ENCODE measurements around the gene STK10. TPM values are rescaled to one million over a fixed set of nuclear protein-coding genes. Genes with fewer than 3 reads are reported as not detected.

The STK10 gene
- total RNA-seq, 3 donors from 2014 or later (not counting 1 experiment from before 2014, with no cell fraction given) = 705 to 879 (median 783) TPM

DNA sequence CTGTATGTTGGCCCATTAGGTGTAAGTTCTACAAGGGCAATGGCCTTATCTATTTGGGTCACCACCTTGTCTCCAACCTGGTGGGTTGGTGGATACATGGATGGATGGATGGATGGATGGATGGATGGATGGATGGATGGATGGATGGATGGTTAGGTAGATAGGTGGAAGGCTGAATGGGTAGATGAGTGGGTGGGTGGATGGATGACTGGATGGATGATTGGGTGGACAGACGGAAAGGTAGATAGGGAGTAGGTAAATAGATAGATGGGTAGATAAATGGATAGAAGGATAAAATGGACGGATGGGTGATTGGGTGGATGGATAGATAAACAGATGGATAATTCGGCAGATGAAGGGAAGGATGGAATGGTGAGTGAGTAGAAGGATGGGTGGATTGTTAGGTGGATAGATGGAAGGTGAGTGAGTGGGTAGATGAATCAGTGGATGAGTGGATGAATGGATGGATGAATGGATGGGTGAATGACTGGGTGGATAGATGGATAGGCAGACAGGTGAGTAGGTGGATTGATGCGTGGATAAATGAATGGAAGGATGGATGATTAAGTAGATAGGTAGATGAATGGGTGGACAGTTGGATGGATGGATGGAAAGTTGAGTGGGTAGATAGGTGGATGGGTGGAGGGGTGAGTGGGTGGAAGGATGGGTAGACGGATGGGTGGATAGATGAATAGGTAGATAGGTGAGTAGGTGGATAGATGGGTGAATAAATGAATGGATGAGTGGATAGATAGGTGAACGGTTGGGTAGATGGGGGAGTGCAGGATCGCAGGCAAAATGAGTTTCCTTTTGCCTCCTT is 98.5 kb downstream of the STK10 start:
- H3K4me1 ChIP-seq (ENCODE audit: control insufficient read depth, insufficient read depth, low read length) = peaks cover 7% of the 10 kb centered on the region
- DNase-seq (no peak), ATAC-seq (no peak)
- Mint-ChIP-seq H3K27ac (peak overlapping the region; percentile 7 to 33), H3K9me3 (no peaks in the 10 kb centered on the region), H3K4me1 (peaks cover 8 to 28% of the 10 kb centered on the region in 2 donors), H3K4me3 (no peak overlapping the region), H3K36me3 (no peaks in the 10 kb centered on the region), H3K27me3 (ENCODE audit: low read depth in 2 of 2) (no peaks in the 10 kb centered on the region)
- H3K9me3 ChIP-seq (ENCODE audit: control insufficient read depth, insufficient read depth, low read length) = no peaks in the 10 kb centered on the region
- no peak overlapping the region for H3K27ac ChIP-seq (ENCODE audit: low read length)
- TF ChIP-seq CTCF (IDR thresholded peaks at IDR 0.05) = no peak
- no peaks in the 10 kb centered on the region for H3K27me3 ChIP-seq (ENCODE audit: control insufficient read depth, insufficient read depth, low read length)
- intact Hi-C loops (cut with micrococcal nuclease) = no loop called here
- WGBS (ENCODE audit: insufficient coverage) = 97% methylated on average over 7 of the region's 7 CpGs
- peaks cover 64% of the 10 kb centered on the region for H3K36me3 ChIP-seq (ENCODE audit: control insufficient read depth, insufficient read depth, low read length)
- no peak overlapping the region for H3K4me3 ChIP-seq (ENCODE audit: low read length)

DNA sequence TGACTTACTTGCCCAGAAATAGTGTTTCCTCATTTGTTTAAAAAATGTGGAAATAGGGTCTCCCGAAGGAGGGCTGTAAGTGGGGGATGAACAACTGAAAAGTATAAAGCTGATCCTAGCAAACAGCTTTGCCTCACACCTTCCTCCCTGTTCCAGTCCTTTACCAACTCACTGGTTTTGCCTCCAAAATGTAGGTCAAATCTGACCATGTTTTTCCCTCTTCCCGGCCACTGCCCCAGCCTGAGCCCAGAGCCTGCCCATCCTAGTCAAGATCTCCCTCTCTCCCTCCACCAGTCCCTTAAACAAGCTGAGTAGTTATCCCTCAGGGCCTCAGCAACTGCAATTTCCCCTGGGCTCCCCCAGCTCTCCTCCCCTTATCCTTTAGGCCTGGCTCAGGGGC is 99.2 kb downstream of the STK10 start:
- Mint-ChIP-seq H3K27me3 (ENCODE audit: low read depth in 2 of 2) (no peaks in the 10 kb centered on the region), H3K4me3 (no peak overlapping the region), H3K36me3 (no peaks in the 10 kb centered on the region), H3K9me3 (no peaks in the 10 kb centered on the region), H3K27ac (peak overlapping the region; percentile 7 to 33), H3K4me1 (peaks cover 8 to 28% of the 10 kb centered on the region in 2 donors)
- no peak for DNase-seq
- Histone ChIP-seq H3K36me3 (ENCODE audit: control insufficient read depth, insufficient read depth, low read length) (peaks cover 63% of the 10 kb centered on the region), H3K9me3 (ENCODE audit: control insufficient read depth, insufficient read depth, low read length) (no peaks in the 10 kb centered on the region), H3K4me3 (ENCODE audit: low read length) (no peak overlapping the region), H3K4me1 (ENCODE audit: control insufficient read depth, insufficient read depth, low read length) (peaks cover 7% of the 10 kb centered on the region), H3K27me3 (ENCODE audit: control insufficient read depth, insufficient read depth, low read length) (no peaks in the 10 kb centered on the region), H3K27ac (ENCODE audit: low read length) (no peak overlapping the region)
- TF ChIP-seq CTCF (IDR thresholded peaks at IDR 0.05) = no peak
- no peak for ATAC-seq
- 95% methylated on average over 1 of the region's 2 CpGs for WGBS (ENCODE audit: insufficient coverage)
- intact Hi-C loops (cut with micrococcal nuclease) = no loop called here

DNA sequence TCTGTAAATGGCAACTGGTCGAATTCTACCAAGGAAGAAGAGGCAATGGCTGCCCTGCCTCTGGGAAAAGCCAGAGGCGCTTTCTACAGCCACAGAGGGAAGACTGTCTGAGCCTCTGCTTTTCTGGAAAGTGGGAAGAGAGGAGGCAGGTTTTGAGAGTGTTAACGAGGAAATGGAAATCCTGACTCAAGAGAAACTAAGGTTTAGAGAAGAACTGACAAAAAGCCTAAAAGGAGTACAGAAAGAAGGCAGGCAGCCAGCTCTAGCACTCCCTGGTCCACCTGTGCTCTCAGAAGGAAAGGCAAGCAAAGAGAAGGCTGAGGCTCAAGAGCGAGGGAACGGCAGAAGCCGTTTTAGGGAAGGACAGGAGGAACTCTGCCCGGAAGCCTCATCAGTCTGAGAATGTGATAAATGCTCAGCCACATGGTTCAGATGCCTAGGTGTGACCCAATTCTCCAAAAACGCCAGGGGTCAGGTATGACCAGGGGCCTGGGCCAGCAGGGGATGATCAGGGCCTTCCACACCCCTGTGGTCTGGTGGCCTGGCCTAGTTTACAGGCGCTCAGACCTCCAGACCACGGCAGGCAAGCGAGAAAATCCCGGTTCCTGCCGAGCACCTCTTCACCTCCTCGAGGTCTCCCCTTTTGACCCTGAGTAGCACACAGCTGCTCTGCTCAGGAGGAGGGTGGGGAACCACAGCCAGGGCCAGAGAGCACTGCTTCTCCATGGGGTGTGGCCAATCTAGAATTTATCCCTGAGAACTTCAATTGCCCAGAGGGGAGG is 101.6 kb downstream of the STK10 start:
- H3K4me3 ChIP-seq (ENCODE audit: low read length) = no peak overlapping the region
- DNase-seq (no peak), ATAC-seq (peak; percentile 36 to 48 (median 37))
- H3K27me3 ChIP-seq (ENCODE audit: control insufficient read depth, insufficient read depth, low read length) = no peaks in the 10 kb centered on the region
- H3K4me1 Mint-ChIP-seq = peaks cover 8 to 28% of the 10 kb centered on the region in 2 donors
- WGBS (ENCODE audit: insufficient coverage) = 61% methylated on average over 14 of the region's 14 CpGs
- intact Hi-C loops (cut with micrococcal nuclease) = no loop called here
- H3K36me3 ChIP-seq (ENCODE audit: control insufficient read depth, insufficient read depth, low read length) = peaks cover 61% of the 10 kb centered on the region
- H3K27ac Mint-ChIP-seq = peak overlapping the region; percentile 85 to 89
- no peaks in the 10 kb centered on the region for H3K9me3 ChIP-seq (ENCODE audit: control insufficient read depth, insufficient read depth, low read length)
- H3K27me3 Mint-ChIP-seq (ENCODE audit: low read depth in 2 of 2) = no peaks in the 10 kb centered on the region
- no peaks in the 10 kb centered on the region for H3K9me3 Mint-ChIP-seq
- TF ChIP-seq CTCF (IDR thresholded peaks at IDR 0.05) = no peak
- peak overlapping the region; percentile 37 for H3K27ac ChIP-seq (ENCODE audit: low read length)
- H3K36me3 Mint-ChIP-seq = no peaks in the 10 kb centered on the region
- no peak overlapping the region for H3K4me3 Mint-ChIP-seq
- H3K4me1 ChIP-seq (ENCODE audit: control insufficient read depth, insufficient read depth, low read length) = peaks cover 7% of the 10 kb centered on the region
